CD1c-positive myeloid dendritic cell (primary cell): ENCODE measurements around the gene ATR.
"Not testable (repeated sequence)": the region's sequence is repeated elsewhere in the genome, so short reads cannot be mapped to it uniquely, and the experiment has no call there.

Experiments
- DNase-seq: peaks from one replicate; pipeline ENCODE4 v3.0.0-alpha.2; 2016; ENCODE audit errors: extremely low spot score

Gene ATR

GRCh38 chr3:142595141-142595540, 16.6 kb upstream of the ATR start:
- DNase-seq, result no peak

DNA sequence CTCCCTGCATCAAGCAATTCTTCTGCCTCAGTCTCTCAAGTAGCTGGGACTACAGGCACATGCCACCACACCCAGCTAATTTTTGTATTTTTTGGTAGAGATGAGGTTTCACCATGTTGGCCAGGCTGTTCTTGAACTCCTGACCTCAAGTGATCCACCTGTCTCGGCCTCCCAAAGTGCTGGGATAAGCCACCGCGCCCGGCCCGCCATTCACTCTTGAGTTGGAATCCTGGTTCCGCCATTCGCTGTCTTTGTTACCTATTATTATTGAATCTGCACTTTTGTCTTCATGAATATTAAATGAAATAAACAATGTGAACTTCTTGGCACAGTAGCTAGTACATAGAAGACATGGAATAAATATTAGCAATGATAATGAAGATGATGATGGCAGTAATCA, 13.7 kb upstream of the ATR start:
- DNase-seq, result not testable (repeated sequence)

GRCh38 chr3:142588703-142589102, 10.2 kb upstream of the ATR start:
- no peak for DNase-seq

DNA sequence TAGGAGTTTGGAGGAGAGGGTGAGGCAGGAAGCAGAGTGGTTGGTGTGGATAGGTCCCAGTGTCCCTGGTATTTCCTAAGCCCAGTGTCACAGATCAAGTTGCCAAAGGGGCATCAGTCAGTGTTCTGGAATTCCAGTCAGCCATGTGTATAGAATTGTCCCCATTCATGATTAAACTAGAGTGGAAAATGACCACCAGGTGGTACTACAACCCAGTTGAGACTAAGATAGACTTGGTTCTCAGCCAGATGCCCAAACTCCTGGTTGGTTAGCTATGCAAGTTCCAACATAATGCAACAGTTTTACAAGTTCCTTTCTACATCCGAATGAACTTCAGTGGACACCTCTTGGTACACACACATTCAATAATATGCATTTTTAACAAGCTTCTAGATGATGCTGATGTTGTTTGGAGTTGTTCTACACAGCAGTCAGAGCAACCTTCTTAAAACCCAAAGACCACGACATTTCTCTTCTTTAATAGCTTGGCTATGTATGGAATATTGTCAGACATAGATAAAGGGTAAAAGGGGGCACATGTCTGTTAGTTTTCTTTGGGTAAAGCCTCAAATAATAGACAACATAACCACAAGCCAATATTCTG, 8.4 kb upstream of the ATR start:
- DNase-seq, result peak; percentile 60

DNA sequence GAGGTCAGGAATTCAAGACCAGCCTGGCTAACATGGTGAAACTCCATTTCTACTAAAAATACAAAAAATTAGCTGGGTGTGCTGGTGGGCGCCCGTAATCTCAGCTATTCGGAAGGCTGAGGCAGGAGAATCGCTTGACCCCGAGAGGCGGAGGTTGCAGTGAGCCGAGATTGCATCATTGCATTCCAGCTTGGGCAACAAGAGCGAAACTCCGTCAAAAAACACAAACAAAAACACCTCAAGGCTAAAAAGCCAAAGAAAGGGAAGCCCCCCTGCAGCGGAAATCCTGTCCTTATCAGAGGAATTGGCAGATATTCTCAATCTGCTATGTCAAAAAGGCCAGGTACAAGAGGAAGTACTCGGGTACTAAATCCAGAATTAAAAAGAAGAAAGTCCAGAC, 2.5 kb upstream of the ATR start:
- not testable (repeated sequence) for DNase-seq

DNA sequence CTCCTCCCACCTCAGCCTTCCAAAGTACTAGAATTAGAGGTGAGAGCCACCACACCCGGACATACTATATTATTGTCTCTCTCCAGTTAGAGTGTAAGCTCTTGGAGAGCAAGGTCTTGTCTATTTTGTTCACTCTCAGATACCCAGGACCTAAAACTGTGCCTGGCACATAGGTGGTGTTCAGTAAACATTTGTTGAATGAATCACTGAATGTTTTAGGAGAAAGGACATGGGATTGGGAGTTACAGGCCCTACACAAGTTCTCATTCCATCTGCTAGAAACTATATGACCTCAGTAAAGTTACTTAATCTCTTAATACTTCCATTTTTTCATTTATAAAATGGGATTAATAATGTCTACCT, 1.5 kb upstream of the ATR start:
- DNase-seq, result no peak

- DNase-seq, result peak; percentile 68
Observed at GRCh38 chr3:142577696-142578328, 721 bp downstream of the ATR start.

DNA sequence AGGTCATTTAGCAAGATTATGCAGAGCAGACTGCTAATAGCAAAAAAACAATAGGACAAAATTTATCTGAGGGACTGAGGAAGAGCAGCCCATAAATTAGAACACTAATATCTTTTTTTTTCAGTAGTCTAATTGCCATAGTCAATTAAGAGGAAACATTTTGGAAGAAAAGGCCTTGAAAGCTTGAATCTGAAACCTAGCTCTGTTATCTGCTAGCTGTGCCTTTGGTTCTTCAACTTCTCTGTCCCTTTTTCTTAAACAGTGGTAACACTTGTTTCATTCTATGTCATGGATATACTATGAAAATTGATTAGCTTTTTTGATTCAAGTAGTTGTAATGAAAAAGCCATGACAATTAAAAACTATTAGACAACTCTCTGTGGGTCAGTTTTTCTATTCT, 1.7 kb downstream of the ATR start:
- no peak for DNase-seq

DNA sequence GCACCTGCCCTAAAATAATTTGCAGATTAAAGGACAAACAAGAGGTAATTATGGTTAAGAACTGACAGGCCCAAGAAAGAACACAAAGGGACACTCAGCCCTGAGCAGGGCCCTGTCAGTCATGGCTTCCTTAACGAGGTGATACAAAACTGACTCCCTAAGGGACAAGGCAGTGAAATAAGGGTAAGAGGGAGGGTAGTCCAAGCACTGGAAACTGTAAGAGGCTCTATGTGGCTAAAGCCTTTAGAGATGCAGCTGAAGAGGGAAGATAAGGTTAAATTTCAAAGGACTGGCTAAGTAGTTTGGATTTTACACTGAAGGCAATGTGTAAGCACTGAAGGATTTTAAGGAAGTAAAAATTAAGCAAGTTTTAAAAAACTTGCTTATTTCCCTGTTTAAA, 3.9 kb downstream of the ATR start:
- peak; percentile 25 for DNase-seq

GRCh38 chr3:142574223-142574622, 4.3 kb downstream of the ATR start:
- DNase-seq, result not testable (repeated sequence)

DNA sequence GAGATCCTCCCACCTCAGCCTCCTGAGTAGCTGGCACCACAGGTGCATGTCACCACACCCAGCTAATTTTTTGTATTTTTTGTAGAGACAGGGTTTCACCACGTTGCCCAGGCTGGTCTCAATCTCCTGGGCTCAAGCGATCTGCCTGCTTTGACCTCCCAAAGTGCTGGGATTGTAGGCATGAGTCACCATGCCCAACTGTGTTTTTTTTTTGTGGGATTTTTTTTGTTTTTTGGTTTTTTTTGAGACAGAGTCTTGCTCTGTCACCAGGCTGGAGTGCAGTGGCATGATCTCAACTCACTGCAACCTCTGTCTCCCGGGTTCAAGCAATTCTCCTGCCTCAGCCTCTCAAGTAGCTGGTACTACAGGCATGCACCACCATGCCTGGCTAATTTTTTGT, 9.1 kb downstream of the ATR start:
- DNase-seq, result not testable (repeated sequence)

- DNase-seq, result no peak
Observed at GRCh38 chr3:142568393-142569017, 10.0 kb downstream of the ATR start.

- no peak for DNase-seq
Observed at GRCh38 chr3:142566096-142566495, 12.4 kb downstream of the ATR start.

DNA sequence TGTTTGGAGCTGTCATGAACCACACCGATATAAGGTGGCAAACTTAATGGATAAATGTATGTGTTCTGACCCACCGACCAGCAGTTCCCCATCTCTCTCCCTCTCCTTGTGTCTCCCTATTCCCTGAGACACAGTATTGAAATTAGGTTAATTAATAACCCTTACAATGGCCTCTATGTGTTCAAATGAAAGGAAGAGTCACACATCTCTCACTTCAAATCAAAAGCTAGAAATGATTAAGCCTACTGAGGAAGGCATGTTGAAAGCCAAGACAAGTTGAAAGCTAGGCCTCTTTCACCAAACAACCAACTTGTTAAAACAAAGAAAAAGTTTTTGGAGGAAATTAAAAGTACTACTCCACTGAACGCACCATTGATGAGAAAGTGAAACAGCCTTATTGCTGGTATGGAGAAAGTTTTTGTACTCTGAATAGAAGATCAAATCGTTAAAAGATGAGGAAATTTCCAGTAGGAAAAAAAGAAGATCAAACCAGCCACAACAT, 15.0 kb downstream of the ATR start:
- no peak for DNase-seq

DNA sequence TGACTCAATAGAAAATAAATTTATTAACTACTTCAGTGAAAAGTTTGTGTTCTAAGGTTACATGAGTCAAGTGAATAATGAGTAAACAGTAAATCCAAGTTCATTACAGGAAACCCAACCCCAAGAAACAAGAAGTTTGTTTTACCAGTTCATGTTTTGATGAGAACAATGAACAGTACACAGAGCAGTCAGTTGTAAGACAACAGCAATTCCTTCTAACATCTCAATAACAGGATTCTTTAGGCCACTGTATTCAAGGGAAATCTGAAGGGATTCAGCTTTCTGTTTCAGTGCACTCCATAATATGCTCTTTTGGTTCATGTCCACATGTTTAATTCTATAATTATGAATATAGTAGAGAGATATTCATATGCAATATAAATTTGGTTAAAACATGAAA, 18.4 kb downstream of the ATR start:
- no peak for DNase-seq

- no peak for DNase-seq
Observed at GRCh38 chr3:142553741-142554140, 24.8 kb downstream of the ATR start.

- not testable (repeated sequence) for DNase-seq
Observed at GRCh38 chr3:142552579-142552978, 26.0 kb downstream of the ATR start.

DNA sequence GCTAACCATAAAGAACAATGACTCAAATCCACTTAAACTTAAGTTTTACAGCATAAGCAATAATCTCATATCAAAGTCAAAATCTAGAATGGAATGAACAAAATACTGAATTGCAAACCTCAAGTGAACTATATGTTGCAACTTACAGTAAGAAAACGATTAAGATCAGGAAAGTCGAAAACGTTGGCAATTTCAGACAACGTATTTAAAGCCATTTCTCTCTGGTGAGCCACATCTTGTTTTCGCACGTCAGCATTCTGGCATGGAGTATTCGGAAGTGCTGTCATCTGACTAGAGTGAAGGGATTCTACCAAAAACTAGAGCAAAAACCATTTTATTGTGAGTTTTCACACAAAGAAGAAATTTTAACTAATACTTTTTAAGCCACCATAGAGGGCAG, 28.5 kb downstream of the ATR start:
- DNase-seq, result no peak

DNA sequence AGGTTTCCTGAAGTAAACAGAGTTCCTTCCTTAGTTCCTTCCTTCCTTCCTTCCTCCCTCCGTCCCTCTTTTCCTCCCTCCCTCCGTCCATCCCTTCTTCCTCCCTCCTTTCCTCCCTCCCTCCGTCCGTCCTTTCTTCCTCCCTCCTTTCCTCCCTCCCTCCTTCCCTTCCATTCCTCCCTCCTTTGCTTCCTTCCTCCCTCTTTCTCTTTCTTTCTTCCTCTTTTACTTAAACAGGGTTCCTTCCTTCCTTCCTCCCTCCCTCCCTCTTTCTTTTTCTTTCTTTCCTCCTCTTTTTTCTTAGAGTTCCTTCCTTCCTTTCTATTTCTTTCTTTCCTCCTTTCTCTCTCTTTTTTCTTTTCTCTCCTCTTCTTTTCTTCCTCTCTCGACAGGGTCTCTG, 35.2 kb downstream of the ATR start:
- DNase-seq, result no peak

DNA sequence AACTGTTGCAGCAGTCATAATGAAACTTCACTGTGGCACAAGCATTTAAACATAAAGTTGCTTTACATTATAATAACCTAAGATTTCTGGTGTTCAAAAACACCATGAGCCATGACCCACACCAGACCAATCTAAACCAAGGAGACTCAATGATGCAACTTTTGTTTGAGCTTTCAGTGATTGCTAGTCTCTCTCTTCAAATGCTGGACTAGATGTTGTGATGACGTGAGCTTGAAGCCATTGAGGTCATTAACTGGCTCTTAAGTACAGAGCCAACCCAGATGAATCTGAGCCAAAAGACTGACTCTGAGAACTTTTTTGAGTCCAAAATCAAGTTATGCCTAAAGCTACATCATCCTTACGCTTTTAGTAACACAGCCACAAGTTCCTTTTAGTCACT, 36.5 kb downstream of the ATR start:
- DNase-seq, result no peak

DNA sequence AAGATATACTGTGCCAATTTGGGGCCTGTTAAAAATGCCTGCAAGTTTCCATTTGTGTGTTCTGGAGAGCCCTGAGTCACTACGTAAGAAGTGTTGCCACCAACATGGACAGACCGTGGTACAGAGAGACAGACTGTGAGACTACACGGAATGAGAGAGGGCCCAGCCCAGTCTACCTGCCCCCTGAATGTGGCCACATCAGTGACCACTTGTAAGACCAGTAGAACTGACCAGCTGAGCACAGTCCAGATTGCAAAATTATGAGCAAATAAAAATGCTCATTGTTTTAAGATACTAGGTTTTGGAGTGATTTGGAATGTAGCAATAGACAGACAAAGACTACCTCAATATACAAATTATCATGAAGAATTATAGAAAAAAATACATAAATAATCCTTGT, 42.0 kb downstream of the ATR start:
- no peak for DNase-seq

DNA sequence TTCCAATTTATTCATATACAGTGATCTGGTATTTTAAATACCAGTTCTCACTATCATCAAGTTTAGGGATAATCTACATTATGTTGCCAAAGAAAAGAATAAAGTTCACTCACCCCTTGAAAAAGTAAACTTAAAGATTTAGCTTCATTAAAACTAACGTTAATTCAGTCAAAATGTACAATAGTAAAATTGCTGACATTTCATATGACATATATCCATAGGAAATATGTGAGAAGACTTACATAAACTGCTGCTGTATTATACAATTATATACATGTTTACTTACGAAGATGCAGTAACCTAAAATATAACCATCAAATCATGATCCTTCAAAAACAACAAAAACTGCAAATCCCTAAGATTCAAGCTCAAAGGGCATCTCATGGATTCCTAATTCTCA, 44.0 kb downstream of the ATR start:
- DNase-seq, result no peak

- no peak for DNase-seq
Observed at GRCh38 chr3:142530296-142530695, 48.2 kb downstream of the ATR start.
